PC-9 (cell line): Measurements from ENCODE around the gene ZFYVE26. TPM values are rescaled to one million over a fixed set of nuclear protein-coding genes. Genes with fewer than 3 reads are reported as not detected.

Source experiments
- BruUV-seq: library from RNA; stranded (reverse); fragments of 400-500 nt; replicated peaks from 2 replicates; lab custom pipeline; 2021; lab: Mats Ljungman, UMichigan
- CTCF ChIA-PET: fragments of 300-600 bp; sonication (Branson Sonifier 250); formaldehyde crosslinking; loops from one replicate; lab custom pipeline; 2022; ENCODE audit warnings: antibody characterized with exemption; lab: Charles Lee
- POLR2A ChIA-PET: fragments of 300-600 bp; sonication (Branson Sonifier 250); formaldehyde crosslinking; loops from one replicate; lab custom pipeline; 2022; ENCODE audit warnings: antibody characterized with exemption; ENCODE audit not compliant: unreplicated experiment; lab: Charles Lee
- DNase-seq, 2 experiments: peaks; one replicate each; pipeline versions ENCODE4 v3.0.0 to v3.0.0-alpha.2; 2015 to 2022; ENCODE audit warnings: mixed read lengths in 1 of 2
- H2AFZ ChIP-seq: fragments of 200-600 bp; sonication (generic); 2 replicates; pipeline ENCODE4 v1.8.1; 2017; ENCODE audit warnings: antibody characterized with exemption
- H3F3A ChIP-seq: fragments of 200-600 bp; sonication (generic); 2 replicates; pipeline ENCODE4 v1.8.1; 2017; ENCODE audit warnings: antibody characterized with exemption, mild to moderate bottlenecking, low read depth; ENCODE audit not compliant: insufficient read depth
- H3K27ac ChIP-seq: fragments of 200-600 bp; sonication (generic); 2 replicates; pipeline ENCODE4 v1.6.1; 2016; ENCODE audit warnings: mixed run types
- H3K27me3 ChIP-seq: fragments of 200-600 bp; sonication (generic); 2 replicates; pipeline ENCODE4 v1.6.1; 2016; ENCODE audit warnings: low read depth, mixed run types; ENCODE audit not compliant: insufficient read depth
- H3K36me3 ChIP-seq: fragments of 200-600 bp; sonication (generic); 2 replicates; pipeline ENCODE4 v1.6.1; 2016; ENCODE audit warnings: low read depth, mixed run types
- H3K4me1 ChIP-seq: fragments of 200-600 bp; sonication (generic); replicated peaks from 2 replicates; pipeline ENCODE4 v1.6.1; 2016; ENCODE audit warnings: mixed run types; ENCODE audit not compliant: insufficient read depth
- H3K4me2 ChIP-seq: fragments of 200-600 bp; sonication (generic); 2 replicates; pipeline ENCODE4 v1.6.1; 2017; ENCODE audit warnings: mixed run types
- H3K4me3 ChIP-seq: fragments of 200-600 bp; sonication (generic); 2 replicates; pipeline ENCODE4 v1.6.1; 2016; ENCODE audit warnings: mixed run types
- H3K79me2 ChIP-seq: fragments of 200-600 bp; sonication (generic); 2 replicates; pipeline ENCODE4 v1.6.1; 2017; ENCODE audit warnings: low read depth, mixed run types
- H3K9me2 ChIP-seq: fragments of 200-600 bp; sonication (generic); 2 replicates; pipeline ENCODE4 v1.8.1; 2017; ENCODE audit warnings: mild to moderate bottlenecking; ENCODE audit not compliant: insufficient read depth
- H3K9me3 ChIP-seq: fragments of 200-600 bp; sonication (generic); 2 replicates; pipeline ENCODE4 v1.8.1; 2016; ENCODE audit warnings: low read depth; ENCODE audit not compliant: insufficient read depth
- H4K20me1 ChIP-seq: fragments of 200-600 bp; sonication (generic); 2 replicates; pipeline ENCODE4 v1.8.1; 2017; ENCODE audit not compliant: insufficient read depth
- CTCF ChIP-seq: fragments of 200-600 bp; sonication (generic); conservative IDR thresholded peaks from 2 replicates; pipeline ENCODE4 v1.6.1; 2017; ENCODE audit warnings: mixed run types, antibody characterized with exemption, mild to moderate bottlenecking, moderate library complexity
- EZH2 ChIP-seq: fragments of 200-600 bp; sonication (generic); IDR thresholded peaks from 2 replicates; pipeline ENCODE4 v1.8.0; 2017; ENCODE audit warnings: antibody characterized with exemption, low read depth
- intact Hi-C: fragments of 100-400 bp; cut with micrococcal nuclease; formaldehyde crosslinking; loops from one replicate; pipeline ENCODE4 v1.10.0; 2022; ENCODE audit not compliant: unreplicated experiment
- total RNA-seq: library from RNA; stranded (reverse); gene quantifications from 2 replicates; pipeline ENCODE4 v1.2.3, GENCODE V29; 2021

The ZFYVE26 gene
- total RNA-seq, 1 experiment from 2014 or later: 19.2 TPM

DNA sequence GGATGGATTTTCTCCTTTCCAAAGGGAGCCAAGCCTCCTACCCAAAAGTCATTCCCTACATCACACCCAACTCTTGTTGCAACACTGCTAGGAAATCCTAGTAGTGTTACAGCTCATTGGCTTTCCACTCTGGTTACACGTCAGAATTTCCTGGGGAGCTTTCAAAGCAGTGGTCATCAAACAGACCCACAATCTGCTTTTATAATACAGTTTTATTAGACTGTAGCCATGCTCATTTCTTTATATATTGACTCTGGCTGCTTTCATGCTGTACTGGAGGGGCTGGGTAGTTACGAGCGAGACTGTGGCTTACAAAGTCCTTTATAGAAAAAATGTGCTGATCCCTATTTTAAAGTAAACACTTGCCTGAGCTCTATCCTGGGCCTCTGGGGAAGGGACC lies 34.3 kb downstream of the ZFYVE26 start:
- H3K9me3 ChIP-seq: no peaks in the 10 kb centered on the region
- H3K27me3 ChIP-seq: no peaks in the 10 kb centered on the region
- intact Hi-C loops: no loop called here
- H3K9me2 ChIP-seq: no peaks in the 10 kb centered on the region
- BruUV-seq: no TSS peak
- CTCF ChIA-PET: no interaction called here
- no peaks in the 10 kb centered on the region; the same call in 1 of the 2 replicates for H3F3A ChIP-seq
- H3K4me1 ChIP-seq: no peaks in the 10 kb centered on the region
- peaks cover 15% of the 10 kb centered on the region for H3K36me3 ChIP-seq
- no peak overlapping the region for H2AFZ ChIP-seq
- H4K20me1 ChIP-seq: no peaks in the 10 kb centered on the region
- TF ChIP-seq EZH2 (no peak), CTCF (no peak)
- no peaks in the 10 kb centered on the region for H3K79me2 ChIP-seq
- POLR2A ChIA-PET: no interaction called here
- H3K27ac ChIP-seq: no peak overlapping the region
- H3K4me2 ChIP-seq: no peak overlapping the region
- no peak for DNase-seq
- no peak overlapping the region for H3K4me3 ChIP-seq

GRCh38 chr14:67778792-67779191 lies 37.6 kb downstream of the ZFYVE26 start:
- intact Hi-C loops: no loop called here
- DNase-seq: no peak
- H2AFZ ChIP-seq: no peak overlapping the region
- H3K27ac ChIP-seq: no peak overlapping the region
- H3K9me3 ChIP-seq: no peaks in the 10 kb centered on the region
- peaks cover under 1% of the 10 kb centered on the region; the same call in 1 of the 2 replicates for H3K4me1 ChIP-seq
- H3F3A ChIP-seq: peaks cover 4% of the 10 kb centered on the region; the same call in 1 of the 2 replicates
- ChIA-PET POLR2A (no interaction called here), CTCF (no interaction called here)
- no TSS peak for BruUV-seq
- no peaks in the 10 kb centered on the region for H4K20me1 ChIP-seq
- TF ChIP-seq EZH2: no peak
- no peak for TF ChIP-seq CTCF
- no peaks in the 10 kb centered on the region for H3K27me3 ChIP-seq
- H3K79me2 ChIP-seq: no peaks in the 10 kb centered on the region
- no peaks in the 10 kb centered on the region for H3K9me2 ChIP-seq
- peaks cover 31% of the 10 kb centered on the region for H3K36me3 ChIP-seq
- no peak overlapping the region for H3K4me3 ChIP-seq
- H3K4me2 ChIP-seq: no peak overlapping the region

DNA sequence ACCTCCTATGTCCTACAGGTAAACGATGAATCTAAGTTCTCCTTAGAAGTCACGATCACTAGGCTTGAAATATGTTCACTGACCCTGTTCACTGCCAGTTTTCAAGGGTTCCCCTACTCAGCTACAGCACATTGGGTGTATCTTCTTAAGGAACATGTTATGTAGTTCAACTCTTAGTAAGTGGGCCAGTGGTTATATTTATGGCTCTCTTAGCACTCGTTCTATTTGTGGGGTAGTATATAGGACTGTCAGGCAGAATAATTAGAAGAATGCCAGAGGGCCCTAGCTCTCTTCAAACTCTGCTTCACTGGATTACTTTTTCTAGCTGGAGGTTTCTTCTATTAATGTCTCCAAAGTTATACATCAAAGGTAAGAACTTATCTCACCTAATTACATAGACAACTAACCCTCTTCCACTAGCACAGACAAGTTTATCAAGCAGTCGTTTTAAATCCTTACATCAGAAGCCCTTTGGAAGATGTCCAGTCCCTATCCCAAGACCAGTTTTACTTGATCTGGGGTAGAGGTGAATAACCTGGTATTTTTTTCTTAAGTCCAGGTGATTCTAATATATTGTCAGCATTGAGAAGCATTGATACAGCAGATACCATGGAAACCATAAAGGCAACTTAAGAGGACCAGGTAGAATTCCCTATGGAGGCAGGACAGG lies 39.6 kb downstream of the ZFYVE26 start:
- Histone ChIP-seq H3K4me2 (no peak overlapping the region), H4K20me1 (no peaks in the 10 kb centered on the region), H3K27ac (no peak overlapping the region), H3F3A (peaks cover 4% of the 10 kb centered on the region; the same call in 1 of the 2 replicates), H3K9me3 (no peaks in the 10 kb centered on the region), H3K36me3 (peaks cover 32% of the 10 kb centered on the region), H2AFZ (no peak overlapping the region), H3K27me3 (no peaks in the 10 kb centered on the region), H3K79me2 (no peaks in the 10 kb centered on the region), H3K9me2 (no peaks in the 10 kb centered on the region), H3K4me3 (no peak overlapping the region), H3K4me1 (peaks cover 4% of the 10 kb centered on the region; the same call in 1 of the 2 replicates)
- ChIA-PET POLR2A (no interaction called here), CTCF (no interaction called here)
- DNase-seq: no peak
- TF ChIP-seq CTCF (no peak), EZH2 (no peak)
- BruUV-seq: no TSS peak
- intact Hi-C loops: no loop called here
